GM18502 (cell line): ENCODE results near the gene TEAD1.
"Not testable (repeated sequence)": the region's sequence is repeated elsewhere in the genome, so short reads cannot be mapped to it uniquely, and the experiment has no call there.

Experiments used
- ATAC-seq: cut with Tn5 transposase; IDR thresholded peaks from one replicate; pipeline ENCODE4 v1.9.1; 2021; ENCODE audit warnings: mild to moderate bottlenecking; ENCODE audit not compliant: unreplicated experiment, poor library complexity

Gene TEAD1

DNA sequence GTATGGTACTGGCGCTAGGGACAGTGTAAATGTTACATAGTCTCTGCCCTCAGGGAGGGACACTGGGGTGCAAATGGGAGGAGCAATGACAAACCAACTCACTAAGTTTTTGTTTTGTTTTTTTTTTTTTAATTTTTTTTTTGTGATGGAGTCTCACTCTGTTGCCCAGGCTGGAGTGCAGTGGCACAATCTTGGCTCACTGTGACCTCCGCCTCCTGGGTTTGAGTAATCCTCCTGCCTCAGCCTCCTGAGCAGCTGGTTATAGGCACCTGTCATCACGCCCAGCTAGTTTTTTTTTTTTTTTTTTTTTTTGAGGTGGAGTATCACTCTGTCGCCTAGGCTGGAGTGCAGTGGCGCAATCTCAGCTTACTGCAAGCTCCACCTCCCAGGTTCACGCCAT is 83.9 kb downstream of the TEAD1 start:
- not testable (repeated sequence) for ATAC-seq

DNA sequence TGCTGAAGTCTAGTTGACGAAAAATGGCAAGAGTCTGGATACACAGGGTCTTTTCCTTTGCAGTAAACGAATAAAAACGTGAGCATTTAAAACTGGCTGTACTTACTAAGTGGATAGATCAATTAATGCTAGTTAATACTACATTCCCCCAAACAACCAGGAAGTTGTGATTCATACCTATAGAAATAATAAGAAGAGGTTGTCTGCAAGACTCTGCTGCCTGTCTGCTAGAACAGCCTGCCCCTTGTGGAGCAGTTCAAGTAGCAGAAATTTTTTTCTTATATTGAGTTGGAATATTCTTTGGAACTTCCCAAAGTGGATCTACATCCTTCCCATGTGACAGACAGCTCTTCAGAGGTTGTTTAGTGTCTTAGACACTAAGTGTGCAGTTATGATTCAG is 86.8 kb downstream of the TEAD1 start:
- no peak for ATAC-seq

DNA sequence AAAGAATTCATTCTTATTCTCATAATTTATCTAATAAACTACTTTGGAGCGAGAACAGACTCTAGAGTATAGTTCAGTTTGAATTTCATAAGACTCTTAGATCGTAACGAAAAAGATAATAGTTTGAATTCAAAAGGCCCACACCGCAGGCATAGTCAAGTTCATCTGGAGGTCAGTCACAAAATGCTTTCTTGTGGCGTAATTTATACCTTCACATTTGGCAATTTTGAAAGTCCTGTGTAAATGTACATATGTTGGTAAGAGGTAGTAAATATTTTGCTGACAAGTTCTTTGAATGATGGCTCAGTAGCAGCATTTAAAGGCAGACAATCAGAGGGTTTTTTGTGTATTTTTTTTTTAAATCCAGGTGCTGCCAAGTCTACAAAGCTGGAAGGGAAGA is 88.1 kb downstream of the TEAD1 start:
- ATAC-seq: no peak

DNA sequence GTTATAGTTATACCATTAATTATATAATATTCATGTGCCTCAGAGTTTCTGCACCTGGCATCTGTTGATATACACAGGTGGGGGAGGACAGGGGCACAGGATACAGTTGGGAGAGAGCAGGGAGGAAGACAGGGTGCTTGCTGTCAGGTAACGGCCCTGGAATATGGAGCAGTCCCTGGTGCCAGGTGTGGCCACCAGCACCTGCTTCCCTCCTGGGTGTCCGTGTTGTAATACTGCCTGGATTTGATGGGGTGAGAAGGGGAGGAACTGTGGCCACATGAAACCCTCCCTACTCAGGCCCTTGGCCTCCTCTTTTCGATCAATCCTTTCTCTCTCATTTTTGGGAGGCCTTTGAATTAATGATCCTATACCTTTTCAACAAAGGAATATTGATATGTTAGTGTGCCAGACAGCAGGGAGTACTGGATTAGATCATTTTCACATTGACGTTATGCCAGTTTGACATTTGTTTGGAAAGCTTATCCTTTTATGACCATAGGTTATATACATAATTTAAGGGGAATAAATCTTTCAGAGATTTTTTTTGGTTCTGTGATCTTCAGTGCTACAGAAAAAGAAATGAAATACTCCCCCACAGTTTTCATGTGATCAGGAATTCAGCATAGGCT is 88.6 kb downstream of the TEAD1 start:
- no peak for ATAC-seq

DNA sequence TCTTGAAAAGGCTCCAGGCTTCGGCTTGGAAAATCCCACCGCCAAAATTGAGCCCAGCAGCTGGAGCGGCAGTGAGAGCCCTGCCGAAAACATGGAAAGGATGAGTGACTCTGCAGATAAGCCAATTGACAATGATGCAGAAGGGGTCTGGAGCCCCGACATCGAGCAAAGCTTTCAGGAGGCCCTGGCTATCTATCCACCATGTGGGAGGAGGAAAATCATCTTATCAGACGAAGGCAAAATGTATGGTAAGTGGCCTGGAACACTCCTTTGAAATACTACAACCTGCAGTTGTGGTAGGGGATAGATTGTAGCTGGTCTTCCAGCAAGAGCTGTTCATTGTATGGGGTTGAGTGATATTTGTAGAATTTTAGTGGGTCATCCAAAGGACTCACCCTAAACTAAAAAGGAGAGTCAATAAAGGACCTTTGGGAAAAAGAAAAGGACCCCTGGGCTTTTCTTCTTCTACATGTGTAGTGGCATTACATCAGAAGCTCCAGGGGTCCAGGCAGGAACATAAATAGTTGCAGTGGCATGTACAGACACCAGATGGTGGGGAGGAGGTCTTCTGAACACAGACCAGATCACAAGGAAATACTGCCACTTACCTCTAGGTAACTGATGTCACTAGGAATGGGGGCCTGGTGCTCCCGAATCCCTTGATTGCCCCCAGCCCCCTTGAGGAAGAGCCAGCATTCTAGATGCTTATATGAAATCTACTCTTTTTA is 90.1 kb downstream of the TEAD1 start:
- no peak for ATAC-seq

DNA sequence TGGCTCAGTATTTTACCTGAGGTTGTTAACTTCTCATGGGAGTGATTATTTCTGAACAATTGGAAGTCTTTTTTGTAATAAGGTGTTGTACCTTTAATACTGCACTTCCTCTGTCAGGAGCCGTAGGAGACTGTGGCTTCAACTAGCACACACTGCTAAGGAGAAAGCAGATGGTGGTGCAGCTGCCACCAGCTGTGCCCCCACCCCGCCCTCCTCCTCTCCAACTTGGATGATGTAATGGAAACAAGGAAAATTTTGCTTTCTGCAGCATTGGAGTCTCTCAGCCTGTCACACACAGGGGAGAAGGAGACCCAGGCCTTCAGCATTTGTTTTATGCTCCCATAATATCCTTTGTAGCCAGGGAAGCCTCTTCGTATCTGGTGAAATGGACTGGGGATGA is 91.2 kb downstream of the TEAD1 start:
- ATAC-seq: no peak

DNA sequence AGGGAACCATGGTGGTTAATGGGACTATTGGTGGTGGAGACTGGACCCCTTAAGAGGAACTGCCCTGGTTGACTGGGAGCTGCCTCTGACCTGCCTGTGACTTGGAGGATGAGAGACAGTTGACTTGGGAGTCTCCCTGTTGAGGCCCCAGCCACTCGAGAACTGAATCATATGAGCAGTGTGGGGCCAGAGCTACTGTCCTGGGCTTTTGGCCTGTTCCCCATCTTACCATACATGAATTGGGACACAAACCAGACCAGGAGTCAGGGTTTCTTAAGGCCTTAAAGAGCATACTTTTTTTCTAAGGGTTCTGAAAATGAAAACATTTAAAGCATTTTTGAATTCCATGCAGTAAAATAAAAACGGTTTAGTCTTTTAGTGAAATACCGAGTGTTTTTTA is 92.8 kb downstream of the TEAD1 start:
- no peak for ATAC-seq

DNA sequence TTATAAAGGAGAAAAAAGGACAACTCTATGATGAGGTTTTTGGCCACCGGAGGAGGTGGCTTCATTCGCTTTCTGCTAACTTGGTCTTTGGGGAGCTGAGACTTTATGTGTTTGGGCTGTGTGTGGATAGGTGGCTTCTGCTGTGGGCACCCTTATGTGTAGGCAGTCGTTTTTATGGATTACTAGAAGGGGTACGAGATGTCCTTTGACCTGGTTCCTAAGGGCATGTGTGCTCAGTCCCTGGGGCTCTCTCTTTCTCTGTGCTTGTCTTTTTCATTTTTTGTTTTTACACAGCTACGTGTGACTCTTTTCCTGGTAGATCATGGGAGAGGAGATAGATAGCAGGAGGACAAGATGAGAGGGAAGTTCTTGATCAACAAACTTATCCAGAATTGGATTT is 93.4 kb downstream of the TEAD1 start:
- ATAC-seq: no peak

DNA sequence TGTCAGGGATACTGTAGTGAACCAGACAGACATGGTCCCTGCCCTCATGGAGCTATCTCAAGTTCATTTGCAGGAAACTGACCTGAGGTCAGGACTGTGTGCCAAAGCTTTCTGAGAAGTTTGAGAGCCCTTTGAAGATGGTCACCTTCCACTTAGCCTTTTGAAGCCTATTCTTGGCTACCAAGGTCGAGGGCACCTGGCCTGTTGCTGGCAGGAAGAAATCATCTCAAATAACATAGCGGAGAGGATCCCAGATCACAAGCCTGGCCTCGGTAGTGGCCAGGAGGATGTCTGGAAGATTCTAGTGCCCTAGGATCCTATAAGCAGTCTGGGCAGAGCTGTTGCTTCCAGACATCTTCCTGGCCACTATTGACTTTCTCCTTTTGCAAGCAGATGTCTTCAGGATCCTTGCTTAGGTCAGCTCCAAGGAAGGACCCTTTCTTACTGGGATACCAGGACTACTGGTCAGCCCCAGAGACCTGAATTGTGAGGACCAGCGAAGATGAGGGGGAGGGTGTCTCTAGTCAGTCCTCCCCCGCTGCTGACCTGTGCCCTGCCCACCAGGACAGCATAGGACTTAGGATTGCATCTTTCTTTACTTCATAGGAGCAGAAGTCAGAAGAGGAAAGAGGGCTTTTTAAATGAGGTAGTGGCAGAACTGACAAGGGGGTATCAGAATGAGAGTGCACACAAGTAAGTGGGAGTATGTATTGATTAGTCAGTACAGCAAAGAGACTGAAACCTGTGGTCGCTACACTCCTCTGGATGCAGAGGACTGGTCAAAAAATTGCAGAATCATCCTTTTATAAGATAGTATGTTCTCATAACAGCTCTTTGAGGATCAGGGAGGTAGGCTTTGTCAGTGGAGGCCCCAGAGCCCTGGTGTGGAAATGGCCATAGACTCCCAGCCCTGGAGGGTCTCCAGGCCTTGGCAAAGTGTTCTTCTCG is 94.8 kb downstream of the TEAD1 start:
- peak; percentile 66 for ATAC-seq

DNA sequence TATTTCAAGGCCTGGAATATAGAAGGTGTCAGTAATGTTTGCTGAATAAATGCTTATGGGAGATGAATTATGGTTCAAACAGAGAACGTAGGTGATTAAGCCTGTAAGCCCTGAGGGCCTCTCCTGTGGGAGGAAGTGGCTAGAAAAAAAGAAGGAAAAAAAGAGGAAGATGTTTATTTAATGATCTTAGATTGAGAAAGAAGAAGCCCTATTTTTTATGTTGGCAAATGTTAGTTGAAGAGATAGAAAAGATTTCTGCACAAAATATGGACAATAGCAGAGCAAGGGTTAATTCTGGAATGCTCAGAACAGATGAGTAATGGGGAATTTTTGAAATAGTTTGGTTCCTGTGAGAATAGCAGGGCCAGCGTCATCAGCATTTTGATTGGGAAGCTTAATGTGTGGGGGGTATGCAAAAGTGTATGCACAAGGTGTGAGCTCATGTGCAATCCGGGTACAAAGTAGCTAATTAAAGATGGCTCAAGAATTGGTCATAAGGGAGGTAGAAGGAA is 95.7 kb downstream of the TEAD1 start:
- no peak for ATAC-seq

DNA sequence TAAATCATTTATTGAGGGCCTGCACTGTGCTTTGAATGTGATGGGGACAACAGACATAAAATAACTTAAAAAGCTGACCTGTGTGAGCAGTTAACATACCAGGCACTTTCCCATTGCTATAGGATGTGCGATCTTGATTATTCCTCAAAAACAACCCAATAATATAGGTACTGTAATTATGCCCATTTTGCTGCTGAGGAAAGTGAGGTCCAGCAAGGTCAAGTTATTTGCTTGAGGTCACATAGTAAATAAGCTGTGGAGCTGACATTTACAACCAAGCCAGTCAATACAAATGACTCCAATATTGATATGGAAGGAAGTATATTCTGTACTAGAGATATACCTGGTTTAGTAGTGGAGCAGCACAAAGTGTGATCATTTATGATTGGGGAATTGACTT is 96.2 kb downstream of the TEAD1 start:
- ATAC-seq: no peak

DNA sequence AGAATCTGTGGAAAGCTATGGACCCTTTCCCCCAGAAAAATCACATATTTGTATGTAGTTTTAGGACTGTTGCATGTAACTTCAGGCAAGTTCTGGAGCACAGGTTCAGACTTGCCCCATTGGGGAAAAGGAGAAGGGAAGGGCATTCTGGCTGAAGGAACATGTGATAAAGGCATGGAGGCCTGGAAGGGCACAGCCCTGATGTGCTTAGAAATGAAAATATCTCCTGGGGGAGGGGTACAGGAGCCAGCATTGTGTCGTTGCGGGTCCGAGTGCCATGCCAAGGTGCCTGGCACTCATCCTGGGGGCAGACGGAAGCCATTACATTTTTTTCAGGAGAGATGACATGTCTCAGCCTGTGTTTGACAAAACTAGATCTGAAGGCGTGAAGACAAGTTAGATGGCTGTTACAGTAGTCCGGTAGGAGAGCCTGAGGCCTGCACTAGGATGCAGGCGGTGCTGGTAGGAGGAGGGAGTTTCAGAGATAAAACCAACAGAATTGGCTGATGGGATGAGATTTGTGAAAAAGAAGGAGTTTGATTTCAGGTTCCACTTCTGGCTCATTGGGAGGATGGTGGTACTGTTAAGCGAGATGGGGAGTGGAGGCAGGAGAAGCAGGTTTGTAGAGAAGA is 96.9 kb downstream of the TEAD1 start:
- ATAC-seq: no peak

DNA sequence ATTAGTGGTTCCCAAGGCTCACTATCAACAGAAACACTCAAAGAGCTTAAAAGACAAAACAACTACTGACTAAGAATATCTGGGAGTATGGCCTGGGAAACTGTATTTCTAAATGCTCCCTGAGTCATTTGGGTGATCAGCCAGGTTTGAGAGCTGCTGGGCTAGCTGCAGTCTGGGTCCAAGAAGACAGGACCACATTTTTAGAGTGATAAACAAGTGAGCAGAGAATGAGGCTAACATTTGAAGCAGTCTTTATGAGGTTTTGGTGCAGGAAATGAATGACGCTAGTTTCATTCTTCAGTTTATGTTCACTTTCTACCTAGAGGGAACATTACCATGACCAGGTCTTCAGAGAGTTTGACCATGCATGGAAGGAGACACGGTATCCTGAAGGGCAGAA is 97.7 kb downstream of the TEAD1 start:
- no peak for ATAC-seq

DNA sequence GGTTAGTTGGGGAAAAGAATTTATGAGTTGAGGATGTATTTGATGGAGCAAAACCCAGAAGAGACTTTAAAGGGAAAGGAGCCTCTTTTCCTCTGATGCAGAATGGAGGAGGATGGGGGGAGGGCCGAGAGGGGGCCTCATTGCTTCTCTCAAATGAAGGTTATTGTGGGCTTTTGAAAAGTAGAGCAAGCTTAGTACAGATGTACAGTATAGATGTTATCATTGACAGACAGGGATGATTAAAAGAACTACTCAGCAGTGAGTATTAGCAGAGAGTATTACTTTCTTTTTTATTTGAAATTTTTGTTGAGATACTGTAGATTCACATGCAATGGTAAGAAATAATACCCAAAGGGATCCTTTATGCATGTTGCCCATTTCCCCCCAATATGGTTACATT is 98.1 kb downstream of the TEAD1 start:
- no peak for ATAC-seq

DNA sequence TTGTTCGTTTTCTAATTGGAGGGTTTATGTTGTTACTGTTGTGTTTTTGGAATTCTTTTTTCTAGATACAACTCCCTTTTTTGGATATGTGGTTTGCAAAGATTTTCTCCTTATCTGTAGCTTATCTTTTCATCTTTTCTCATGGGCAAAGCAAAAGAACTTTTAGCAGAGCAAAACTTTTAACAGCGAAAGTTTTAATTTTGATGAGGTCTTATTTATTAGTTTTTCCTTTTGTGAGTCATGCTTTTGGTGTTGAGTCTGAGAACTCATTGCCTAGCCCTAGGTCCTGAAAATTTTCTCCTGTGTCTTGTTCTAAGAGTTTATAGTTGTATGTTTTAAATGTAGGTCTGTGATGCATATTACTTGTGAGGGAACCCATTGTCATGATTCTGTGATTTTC is 99.4 kb downstream of the TEAD1 start:
- ATAC-seq: no peak

DNA sequence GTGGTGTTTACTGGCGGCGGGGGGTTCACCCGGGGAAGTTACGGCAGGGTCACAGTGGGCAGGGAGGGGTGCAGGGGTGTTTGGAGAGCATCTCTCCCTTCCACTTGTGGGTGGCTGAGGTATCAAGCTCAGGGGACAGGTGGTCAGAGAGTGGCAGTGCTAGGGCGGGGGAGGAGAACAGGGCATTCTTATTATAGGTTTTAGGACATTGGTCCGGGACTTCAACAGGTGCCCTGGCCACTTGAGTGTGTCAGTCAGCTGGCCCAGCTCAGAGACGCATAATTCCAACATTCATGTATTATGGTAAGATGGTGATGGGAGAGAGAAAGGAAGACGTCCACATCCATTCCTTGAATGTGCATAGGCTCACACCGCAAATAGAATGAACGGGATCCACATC is 101.7 kb downstream of the TEAD1 start:
- no peak for ATAC-seq

DNA sequence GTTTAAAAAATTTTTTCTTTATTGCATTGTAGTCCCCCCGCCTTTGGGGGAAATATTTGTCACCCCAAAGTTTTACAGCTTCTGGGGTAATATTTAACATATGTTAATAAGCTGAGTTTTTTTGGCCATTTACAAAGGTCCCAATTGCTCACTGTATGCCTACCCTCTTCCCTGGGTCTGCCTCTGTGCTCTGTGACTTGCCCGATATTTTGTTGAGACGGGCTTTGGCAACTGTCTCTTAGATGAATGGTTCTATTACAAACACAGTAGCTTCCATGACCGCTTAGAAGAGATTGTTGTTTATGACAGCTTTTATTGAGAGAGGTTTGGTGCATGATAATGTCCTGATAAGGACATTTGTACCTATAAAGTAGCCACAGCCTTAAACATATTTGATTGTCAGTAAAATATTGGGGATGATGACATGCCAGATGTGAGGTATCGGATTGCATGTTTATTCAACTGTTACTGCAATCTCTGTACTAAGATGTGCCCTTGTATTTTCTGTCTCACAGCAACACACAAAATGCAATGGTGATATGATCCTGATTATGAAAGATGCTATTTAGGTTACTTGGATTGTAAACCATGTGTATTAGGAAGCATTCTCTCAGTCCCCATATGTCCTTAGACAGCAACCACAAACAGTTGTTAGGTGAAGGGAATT is 103.1 kb downstream of the TEAD1 start:
- ATAC-seq: no peak

DNA sequence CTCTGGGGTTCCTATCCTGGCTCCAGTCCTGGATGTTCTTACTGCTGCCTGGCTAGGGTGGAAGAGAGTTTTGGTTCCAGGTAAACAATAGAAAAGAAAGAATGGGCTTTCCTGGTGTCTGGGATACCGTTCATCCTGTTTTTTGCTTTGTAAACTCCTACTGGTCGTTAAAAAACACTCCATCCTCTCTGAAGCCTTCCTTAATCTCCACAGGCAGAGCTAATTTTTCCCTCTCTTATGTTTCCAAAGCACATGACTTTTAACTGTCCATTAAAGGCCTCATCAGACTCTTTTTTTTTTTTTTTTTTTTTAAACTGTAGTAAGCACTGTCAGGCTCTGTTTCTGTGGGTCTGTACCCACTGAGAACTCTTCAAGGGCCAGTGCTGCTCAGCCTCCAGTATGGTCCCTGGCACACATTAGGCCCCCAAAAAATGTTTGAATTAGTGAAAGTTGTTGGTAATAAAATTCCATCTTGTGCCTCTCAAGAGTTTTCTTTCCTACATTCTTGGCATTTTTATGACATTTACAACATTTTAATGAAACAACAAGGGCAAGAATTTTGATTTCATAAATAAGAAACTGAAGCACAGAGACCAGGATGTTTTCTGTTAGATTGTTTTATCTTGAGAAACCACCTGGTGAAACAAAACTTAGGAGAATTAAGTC is 104.2 kb downstream of the TEAD1 start:
- no peak for ATAC-seq

DNA sequence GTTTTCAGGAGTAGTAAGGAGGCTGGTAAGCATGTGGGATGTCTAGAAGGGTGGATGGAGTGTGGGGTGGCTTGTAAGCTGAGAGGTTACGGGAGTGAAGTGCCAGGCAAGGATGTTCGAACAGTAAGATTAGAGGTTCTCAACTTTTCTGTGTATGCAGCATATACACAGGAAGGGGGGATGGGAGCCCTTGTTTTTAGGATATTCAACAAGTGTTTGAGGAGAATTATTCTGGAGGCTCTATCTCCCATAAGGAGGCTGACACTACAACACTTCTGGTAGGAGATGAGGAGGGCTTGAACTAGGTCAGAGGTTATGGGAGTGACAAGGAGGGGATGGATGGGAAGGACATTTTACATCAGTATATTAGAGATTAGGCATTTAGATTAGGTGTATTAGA is 109.5 kb downstream of the TEAD1 start:
- no peak for ATAC-seq

DNA sequence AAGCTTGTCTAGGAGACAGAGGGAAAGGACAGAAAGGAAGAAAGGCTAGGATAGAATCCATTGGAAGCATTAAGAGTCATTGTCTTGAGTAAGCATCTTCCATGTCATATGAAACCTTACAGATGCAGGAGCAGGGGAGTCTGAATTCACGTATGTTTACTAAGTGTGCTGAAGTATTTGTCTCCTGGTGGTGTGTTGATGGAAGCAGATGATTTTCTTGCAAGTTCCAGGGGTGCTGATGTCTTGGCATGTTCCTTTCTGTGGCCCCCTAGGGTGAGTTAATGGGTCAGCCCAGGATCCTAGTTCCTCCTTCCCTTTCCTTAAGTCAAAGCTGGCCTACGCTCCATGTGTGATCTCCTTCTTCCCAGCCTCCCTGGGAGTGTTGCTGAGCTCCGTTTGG is 110.2 kb downstream of the TEAD1 start:
- no peak for ATAC-seq
